Measurements from ENCODE around the gene UBP1. TPM values are rescaled to one million over a fixed set of nuclear protein-coding genes. Genes with fewer than 3 reads are reported as not detected.

Gene UBP1
- total and polyA plus RNA-seq, 9 of the 15 experiments (the other 6 are each of a cell fraction or from before 2014, with no cell fraction given), result 13.6 to 143 (median 79.6) TPM

DNA sequence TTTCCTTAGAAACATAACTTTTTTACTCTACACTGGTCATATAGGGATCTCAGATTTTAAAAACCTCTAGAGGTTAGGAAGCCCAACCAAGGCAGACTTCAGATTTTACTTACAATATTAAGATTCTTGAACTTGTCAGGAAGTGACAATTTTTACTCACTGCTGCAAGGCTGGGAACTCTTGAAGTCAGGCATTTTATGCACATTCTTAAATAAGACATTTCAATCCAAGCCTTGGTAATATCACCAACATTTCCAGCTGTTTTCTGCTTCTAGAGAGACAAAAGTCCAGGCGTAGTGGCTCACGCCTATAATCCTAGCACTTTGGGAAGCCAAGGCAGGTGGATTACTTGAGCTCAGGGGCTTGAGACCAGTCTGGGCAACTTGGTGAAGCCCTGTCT lies 33.6 kb upstream of the UBP1 start:
- in situ Hi-C loops (cut with MboI) (no loop called here), intact Hi-C loops (cut with micrococcal nuclease) (no loop called here)
- ChIA-PET CTCF (ENCODE audit: low intra/inter-chr PET ratio) (interaction anchor here (0.6 kb wide), 1 partner anchor 515 kb away, joined by 3 read pairs; no protein-coding TSS in a partner anchor), POLR2A (interaction anchor here (0.7 kb wide), 1 partner anchor 43 kb away, joined by 3 read pairs; no protein-coding TSS in a partner anchor)
- H3K4me1 ChIP-seq (replicated peaks in 1 of 2; ENCODE audit: control insufficient read depth in 2 of 2, insufficient read depth in 2 of 2, low read length in 2 of 2), result peaks cover 0 to 4% of the 10 kb centered on the region in 2 experiments; a peak in 1 of 5 replicates
- DNase-seq (ENCODE audit: extremely low read depth in 1 of 4, low spot score in 3 of 4) (no peak), FAIRE-seq (no peak), ATAC-seq (no peak)
- TF ChIP-seq U2AF1 (optimal IDR thresholded peaks at IDR 0.05; ENCODE audit: low read depth, low read length) (no peak), ZNF766 (CRISPR knock-in tag; conservative IDR thresholded peaks at IDR 0.05) (no peak), E2F3 (CRISPR knock-in tag; IDR thresholded peaks at IDR 0.05) (no peak), MYNN (IDR thresholded peaks at IDR 0.05) (no peak), MYNN (CRISPR knock-in tag; IDR thresholded peaks at IDR 0.05) (no peak), FUS (optimal IDR thresholded peaks at IDR 0.05; ENCODE audit: low read depth, low read length) (no peak)
- no peaks in the 10 kb centered on the region for H3K9me1 ChIP-seq (ENCODE audit: control insufficient read depth, insufficient read depth, low read length)
- no peaks in the 10 kb centered on the region for H3K27me3 ChIP-seq (ENCODE audit: control insufficient read depth in 2 of 2, insufficient read depth in 2 of 2, low read length in 2 of 2)
- no peak overlapping the region for H3K27ac ChIP-seq (ENCODE audit: extremely low read depth, low read depth, low read length)
- no peaks in the 10 kb centered on the region for H3K36me3 ChIP-seq (ENCODE audit: control insufficient read depth, insufficient read depth, low read length)
- no TSS peak for BruUV-seq (replicated peaks)
- no peak overlapping the region for H3K9ac ChIP-seq (ENCODE audit: insufficient read depth in 1 of 2, low read depth in 2 of 2, low read length in 2 of 2)
- H2AFZ ChIP-seq (ENCODE audit: low read depth, low read length), result no peak overlapping the region
- H4K20me1 ChIP-seq (replicated peaks; ENCODE audit: control insufficient read depth, insufficient read depth, low read length), result no peaks in the 10 kb centered on the region
- no peak overlapping the region for H3K4me3 ChIP-seq
- 78% methylated on average over 2 of the region's 2 CpGs for WGBS (ENCODE audit: insufficient coverage, low coverage, missing lambda C conversion rate)
- no peaks in the 10 kb centered on the region for H3K79me2 ChIP-seq (ENCODE audit: control insufficient read depth, insufficient read depth, low read length)
- no peaks in the 10 kb centered on the region for H3K9me3 ChIP-seq (replicated peaks; ENCODE audit: control insufficient read depth, insufficient read depth, low read depth, low read length)
- no peak overlapping the region for H3K4me2 ChIP-seq (ENCODE audit: insufficient read depth, low read length)

DNA sequence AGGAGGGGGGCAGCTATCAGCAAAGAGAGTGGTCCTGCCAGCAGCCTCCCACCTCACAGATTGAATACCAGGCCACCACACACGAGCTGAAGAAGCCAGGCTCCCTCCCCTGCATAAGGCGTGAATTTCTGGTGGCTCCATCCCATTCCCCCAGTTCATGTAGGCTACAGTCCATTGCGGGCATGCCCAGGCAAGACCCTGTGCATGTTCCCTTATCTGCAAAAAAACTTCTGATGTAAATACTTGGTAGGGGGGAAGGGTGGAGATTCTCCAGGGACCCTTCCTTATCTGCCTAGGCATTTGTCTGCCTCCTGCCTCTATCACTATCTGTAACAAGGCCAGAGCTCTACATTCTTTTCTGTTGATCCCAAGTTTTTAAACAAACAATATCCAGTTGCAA lies 27.6 kb upstream of the UBP1 start:
- Histone ChIP-seq H3K9me1 (ENCODE audit: control insufficient read depth, insufficient read depth, low read length) (no peaks in the 10 kb centered on the region), H3K4me2 (ENCODE audit: insufficient read depth, low read length) (no peak overlapping the region), H3K27me3 (ENCODE audit: control insufficient read depth in 2 of 2, insufficient read depth in 2 of 2, low read length in 2 of 2) (no peaks in the 10 kb centered on the region), H3K9ac (ENCODE audit: insufficient read depth in 1 of 2, low read depth in 2 of 2, low read length in 2 of 2) (no peak overlapping the region), H3K4me3 (no peak overlapping the region), H4K20me1 (replicated peaks; ENCODE audit: control insufficient read depth, insufficient read depth, low read length) (no peaks in the 10 kb centered on the region), H3K79me2 (ENCODE audit: control insufficient read depth, insufficient read depth, low read length) (no peaks in the 10 kb centered on the region), H3K9me3 (replicated peaks; ENCODE audit: control insufficient read depth, insufficient read depth, low read depth, low read length) (peaks cover 4% of the 10 kb centered on the region), H3K4me1 (replicated peaks in 1 of 2; ENCODE audit: control insufficient read depth in 2 of 2, insufficient read depth in 2 of 2, low read length in 2 of 2) (no peaks in the 10 kb centered on the region), H3K36me3 (ENCODE audit: control insufficient read depth, insufficient read depth, low read length) (no peaks in the 10 kb centered on the region), H2AFZ (ENCODE audit: low read depth, low read length) (no peak overlapping the region), H3K27ac (ENCODE audit: extremely low read depth, low read depth, low read length) (no peak overlapping the region)
- 13% methylated on average over 3 of the region's 3 CpGs for WGBS (ENCODE audit: insufficient coverage, low coverage, missing lambda C conversion rate)
- intact Hi-C loops (cut with micrococcal nuclease), result no loop called here
- no peak for FAIRE-seq
- ChIA-PET CTCF (ENCODE audit: low intra/inter-chr PET ratio) (no interaction called here), POLR2A (interaction anchor here (0.8 kb wide), 2 partner anchors 27 to 29 kb away, joined by 3 read pairs; no protein-coding TSS in a partner anchor)
- peak in 1 of 4 experiments; percentile 37 for DNase-seq (ENCODE audit: extremely low read depth in 1 of 4, low spot score in 3 of 4)
- in situ Hi-C loops (cut with MboI), result no loop called here
- no peak; the same call in 2 of the 3 replicates for ATAC-seq
- BruUV-seq (replicated peaks), result no TSS peak
- TF ChIP-seq NCOR1 (IDR thresholded peaks at IDR 0.05) (peak; percentile 30; the same call in 1 of the 2 replicates), TRIM24 (IDR thresholded peaks at IDR 0.05) (peak; percentile 32 to 43; a peak in 2 of 4 replicates), ZZZ3 (IDR thresholded peaks at IDR 0.05) (no peak), CBFA2T3 (IDR thresholded peaks at IDR 0.05) (peak; percentile 69), CBFA2T2 (conservative IDR thresholded peaks at IDR 0.05) (peak; percentile 50), MAX (CRISPR knock-in tag; IDR thresholded peaks at IDR 0.05) (no peak), SMAD4 (CRISPR knock-in tag; conservative IDR thresholded peaks at IDR 0.05) (no peak), ADNP (tag; IDR thresholded peaks at IDR 0.05) (no peak), MYNN (IDR thresholded peaks at IDR 0.05) (no peak), MYNN (CRISPR knock-in tag; IDR thresholded peaks at IDR 0.05) (no peak)
- TF ChIP-seq, protein P1, sequence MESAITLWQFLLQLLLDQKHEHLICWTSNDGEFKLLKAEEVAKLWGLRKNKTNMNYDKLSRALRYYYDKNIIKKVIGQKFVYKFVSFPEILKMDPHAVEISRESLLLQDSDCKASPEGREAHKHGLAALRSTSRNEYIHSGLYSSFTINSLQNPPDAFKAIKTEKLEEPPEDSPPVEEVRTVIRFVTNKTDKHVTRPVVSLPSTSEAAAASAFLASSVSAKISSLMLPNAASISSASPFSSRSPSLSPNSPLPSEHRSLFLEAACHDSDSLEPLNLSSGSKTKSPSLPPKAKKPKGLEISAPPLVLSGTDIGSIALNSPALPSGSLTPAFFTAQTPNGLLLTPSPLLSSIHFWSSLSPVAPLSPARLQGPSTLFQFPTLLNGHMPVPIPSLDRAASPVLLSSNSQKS (CRISPR knock-in tag; IDR thresholded peaks at IDR 0.05), result no peak
- TF ChIP-seq, protein P2, sequence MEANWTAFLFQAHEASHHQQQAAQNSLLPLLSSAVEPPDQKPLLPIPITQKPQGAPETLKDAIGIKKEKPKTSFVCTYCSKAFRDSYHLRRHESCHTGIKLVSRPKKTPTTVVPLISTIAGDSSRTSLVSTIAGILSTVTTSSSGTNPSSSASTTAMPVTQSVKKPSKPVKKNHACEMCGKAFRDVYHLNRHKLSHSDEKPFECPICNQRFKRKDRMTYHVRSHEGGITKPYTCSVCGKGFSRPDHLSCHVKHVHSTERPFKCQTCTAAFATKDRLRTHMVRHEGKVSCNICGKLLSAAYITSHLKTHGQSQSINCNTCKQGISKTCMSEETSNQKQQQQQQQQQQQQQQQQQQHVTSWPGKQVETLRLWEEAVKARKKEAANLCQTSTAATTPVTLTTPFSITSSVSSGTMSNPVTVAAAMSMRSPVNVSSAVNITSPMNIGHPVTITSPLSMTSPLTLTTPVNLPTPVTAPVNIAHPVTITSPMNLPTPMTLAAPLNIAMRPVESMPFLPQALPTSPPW (CRISPR knock-in tag; IDR thresholded peaks at IDR 0.05), result no peak
